HG03565 (cell line): ENCODE results near the gene CWC25.
"Not testable (repeated sequence)": the region's sequence is repeated elsewhere in the genome, so short reads cannot be mapped to it uniquely, and the experiment has no call there.

Experiments
- ATAC-seq: cut with Tn5 transposase; IDR thresholded peaks from one replicate; pipeline ENCODE4 v1.9.1; 2021; ENCODE audit warnings: mild to moderate bottlenecking, moderate library complexity; ENCODE audit not compliant: unreplicated experiment

Gene CWC25

GRCh38 chr17:38790148-38790707 lies 34.9 kb downstream of the CWC25 start:
- not testable (repeated sequence) for ATAC-seq

GRCh38 chr17:38789185-38789584 lies 35.9 kb downstream of the CWC25 start:
- ATAC-seq, result no peak

GRCh38 chr17:38787999-38788398 lies 37.1 kb downstream of the CWC25 start:
- ATAC-seq, result not testable (repeated sequence)

GRCh38 chr17:38786372-38786771 lies 38.7 kb downstream of the CWC25 start:
- ATAC-seq, result no peak

- ATAC-seq, result no peak
Observed at GRCh38 chr17:38783227-38783626, 41.9 kb downstream of the CWC25 start.

GRCh38 chr17:38779965-38780752 lies 45.0 kb downstream of the CWC25 start:
- ATAC-seq, result no peak

- no peak for ATAC-seq
Observed at GRCh38 chr17:38777641-38778250, 47.4 kb downstream of the CWC25 start.

- no peak for ATAC-seq
Observed at GRCh38 chr17:38773258-38773657, 51.9 kb downstream of the CWC25 start.

- ATAC-seq, result no peak
Observed at GRCh38 chr17:38768417-38768816, 56.7 kb downstream of the CWC25 start.

- ATAC-seq, result no peak
Observed at GRCh38 chr17:38766341-38766740, 58.8 kb downstream of the CWC25 start.

GRCh38 chr17:38762231-38762630 lies 62.9 kb downstream of the CWC25 start:
- no peak for ATAC-seq

- no peak for ATAC-seq
Observed at GRCh38 chr17:38761612-38762011, 63.5 kb downstream of the CWC25 start.

GRCh38 chr17:38753071-38753506 lies 72.0 kb downstream of the CWC25 start:
- ATAC-seq, result no peak

- ATAC-seq, result peak; percentile 87
Observed at GRCh38 chr17:38752308-38753070, 72.6 kb downstream of the CWC25 start, which contains the start of gene PSMB3. TSS of gene PSMB3 (plus strand) at chr17:38752741. CDS start at chr17:38752827, 86 bp downstream.

- peak; percentile 1 for ATAC-seq
Observed at GRCh38 chr17:38751808-38752307, 73.3 kb downstream of the CWC25 start.

GRCh38 chr17:38751144-38751807 lies 73.8 kb downstream of the CWC25 start:
- no peak for ATAC-seq
